ENCODE results near the gene KCNK15.

DNA sequence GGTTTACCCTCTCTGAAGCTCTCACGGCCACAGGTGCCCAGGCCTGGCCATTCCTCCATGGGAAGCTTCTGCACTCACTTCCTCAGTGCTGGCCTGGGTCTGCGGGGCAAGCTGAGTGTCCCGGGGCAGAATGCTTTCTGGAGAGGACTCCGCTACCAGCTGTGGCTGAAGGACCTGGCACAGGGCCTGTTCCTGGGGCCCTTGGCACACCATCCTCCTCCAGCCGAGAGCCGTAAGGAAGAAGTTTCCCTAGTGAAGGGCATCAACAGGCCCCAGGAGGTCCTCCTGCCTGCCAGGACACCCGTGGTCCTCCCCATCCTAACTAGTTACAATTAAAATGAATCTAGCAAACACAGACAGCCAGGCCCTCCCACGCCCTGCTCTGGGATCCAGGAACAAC lies 14.0 kb upstream of the KCNK15 start:
- TF ChIP-seq, protein P1, sequence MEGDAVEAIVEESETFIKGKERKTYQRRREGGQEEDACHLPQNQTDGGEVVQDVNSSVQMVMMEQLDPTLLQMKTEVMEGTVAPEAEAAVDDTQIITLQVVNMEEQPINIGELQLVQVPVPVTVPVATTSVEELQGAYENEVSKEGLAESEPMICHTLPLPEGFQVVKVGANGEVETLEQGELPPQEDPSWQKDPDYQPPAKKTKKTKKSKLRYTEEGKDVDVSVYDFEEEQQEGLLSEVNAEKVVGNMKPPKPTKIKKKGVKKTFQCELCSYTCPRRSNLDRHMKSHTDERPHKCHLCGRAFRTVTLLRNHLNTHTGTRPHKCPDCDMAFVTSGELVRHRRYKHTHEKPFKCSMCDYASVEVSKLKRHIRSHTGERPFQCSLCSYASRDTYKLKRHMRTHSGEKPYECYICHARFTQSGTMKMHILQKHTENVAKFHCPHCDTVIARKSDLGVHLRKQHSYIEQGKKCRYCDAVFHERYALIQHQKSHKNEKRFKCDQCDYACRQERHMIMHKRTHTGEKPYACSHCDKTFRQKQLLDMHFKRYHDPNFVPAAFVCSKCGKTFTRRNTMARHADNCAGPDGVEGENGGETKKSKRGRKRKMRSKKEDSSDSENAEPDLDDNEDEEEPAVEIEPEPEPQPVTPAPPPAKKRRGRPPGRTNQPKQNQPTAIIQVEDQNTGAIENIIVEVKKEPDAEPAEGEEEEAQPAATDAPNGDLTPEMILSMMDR (IDR thresholded peaks at IDR 0.05): no peak
- TF ChIP-seq EZH2 (IDR thresholded peaks at IDR 0.05): no peak

Data from neural progenitor cell (in vitro differentiated cells).